ENCODE data around the gene C1RL.

The C1RL gene

DNA sequence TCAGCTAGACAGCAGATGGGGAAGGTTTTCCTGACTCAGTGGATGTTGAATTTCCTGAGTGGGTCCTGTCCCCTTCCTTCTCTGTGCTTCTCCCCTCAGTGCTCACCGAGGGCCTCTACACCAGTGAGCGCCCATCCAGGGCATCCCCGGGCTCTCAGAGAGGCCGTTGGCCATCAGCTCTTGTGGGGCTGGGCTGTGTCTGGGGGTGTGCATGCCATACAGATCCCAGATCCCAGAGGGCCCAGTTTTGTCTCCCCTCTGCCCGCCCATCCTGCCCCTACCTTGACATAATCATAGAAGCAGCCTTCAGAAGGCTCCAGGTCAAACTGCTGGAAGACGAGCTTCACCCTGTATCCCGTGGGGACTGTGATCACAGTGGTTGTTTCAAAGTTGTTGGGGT is 17.8 kb downstream of the C1RL start:
- DNase-seq: no peak

DNA sequence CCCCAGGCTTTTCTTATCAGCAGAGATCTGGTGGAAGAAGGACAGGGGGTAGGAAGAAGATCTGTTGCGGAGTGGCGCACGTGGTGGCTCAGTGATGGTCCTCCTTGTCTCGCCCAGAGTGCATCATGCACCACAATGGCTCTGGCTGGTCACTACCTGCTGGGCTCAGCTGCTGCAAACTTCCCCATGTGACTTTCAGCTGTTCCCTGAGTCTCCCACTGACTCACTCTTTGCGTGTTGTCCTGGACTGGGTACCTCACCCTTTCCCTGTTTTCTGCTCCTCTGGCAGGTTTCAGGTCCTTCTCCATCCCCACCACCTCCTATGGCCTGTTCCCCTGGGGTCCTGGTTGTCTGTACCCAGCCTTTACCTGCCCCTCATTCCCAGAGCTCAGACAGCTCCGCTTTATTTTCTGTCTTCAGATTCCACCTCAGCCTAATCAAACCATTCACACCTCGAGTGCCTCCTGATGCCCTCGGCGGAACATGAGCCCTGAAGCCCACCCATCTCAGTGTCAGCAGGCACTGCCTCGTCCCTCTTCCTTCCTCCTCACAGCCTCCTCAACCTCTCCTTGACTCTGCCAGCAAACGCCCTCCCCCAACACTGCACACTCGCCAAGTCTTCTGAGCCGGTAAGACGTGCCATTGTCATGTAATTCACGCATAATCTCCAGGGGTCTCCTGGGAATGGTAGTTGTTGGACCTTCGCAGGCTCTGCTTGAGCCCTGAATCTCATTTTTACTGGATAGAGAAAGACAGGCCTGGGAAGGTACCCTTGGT is 18.6 kb downstream of the C1RL start:
- DNase-seq: no peak

DNA sequence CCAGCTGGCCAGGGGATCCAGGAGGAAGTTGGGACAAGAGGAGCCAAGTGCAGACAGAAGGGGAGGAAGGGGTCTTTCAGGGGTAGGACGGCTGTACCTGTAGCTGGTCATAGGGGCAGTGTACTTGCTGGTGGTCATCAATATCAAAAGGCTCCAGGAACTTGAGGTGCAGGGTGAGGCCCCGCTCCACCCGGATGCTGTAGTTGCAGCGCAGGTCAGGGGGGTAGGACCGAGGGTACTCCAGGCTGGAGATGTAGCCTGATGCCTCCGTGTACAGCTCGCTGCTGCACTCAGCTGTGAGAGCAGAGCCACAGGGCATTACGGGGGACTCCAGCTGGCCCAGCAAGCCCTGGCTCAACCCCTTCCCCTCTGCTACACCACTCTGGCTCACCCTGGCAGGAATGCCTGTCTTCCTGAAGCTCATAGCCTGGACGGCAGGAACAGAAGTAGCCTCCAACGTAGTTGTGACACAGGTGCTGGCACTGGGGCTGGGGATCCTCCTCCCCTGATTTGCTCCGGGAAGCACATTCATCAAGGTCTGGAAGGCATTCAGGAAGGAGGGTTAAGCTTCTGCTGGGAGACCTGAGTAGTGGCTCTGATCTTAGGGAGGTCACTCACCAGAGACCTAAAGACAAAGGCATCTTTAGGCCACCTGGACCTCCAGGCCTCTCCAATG is 19.7 kb downstream of the C1RL start:
- DNase-seq: no peak

DNA sequence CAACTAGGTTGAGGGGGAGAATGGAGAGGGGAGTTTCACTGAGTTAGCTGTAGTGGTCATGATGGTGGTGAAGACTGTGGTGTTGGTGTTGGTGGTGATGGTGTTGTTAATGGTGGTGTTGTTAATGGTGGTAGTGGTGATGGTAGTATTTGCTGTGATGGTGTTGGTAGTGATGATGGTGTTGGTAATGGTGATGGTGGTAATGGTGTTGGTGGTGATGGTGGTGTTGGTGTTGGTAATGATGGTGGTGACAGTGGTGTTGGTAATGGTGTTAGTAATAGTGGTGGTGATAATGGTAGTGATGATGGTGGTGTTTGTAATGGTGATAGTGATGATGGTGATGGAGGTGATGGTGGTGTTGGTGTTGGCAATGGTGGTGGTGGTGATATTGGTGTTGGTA is 25.9 kb downstream of the C1RL start:
- DNase-seq: no peak

DNA sequence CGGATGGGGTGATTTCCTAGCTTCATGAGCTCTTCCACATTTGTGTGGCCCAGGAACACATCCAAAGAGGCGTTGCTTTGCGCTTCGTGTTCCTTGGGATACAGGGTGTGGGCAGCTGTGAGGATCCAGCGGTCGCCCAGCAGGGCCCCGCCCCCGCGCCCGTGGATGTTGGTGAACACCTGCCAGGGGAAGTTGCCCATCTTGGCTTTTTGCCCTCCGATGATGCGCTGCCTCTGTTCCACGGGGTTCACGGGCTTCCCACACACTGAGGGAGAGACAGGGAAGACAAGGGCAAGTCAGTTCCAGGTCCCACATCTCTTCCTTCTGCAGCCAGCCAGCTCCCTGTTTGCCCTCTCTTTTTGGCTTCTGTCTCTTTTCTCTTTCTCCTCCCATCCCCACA is 28.0 kb downstream of the C1RL start:
- DNase-seq: no peak

DNA sequence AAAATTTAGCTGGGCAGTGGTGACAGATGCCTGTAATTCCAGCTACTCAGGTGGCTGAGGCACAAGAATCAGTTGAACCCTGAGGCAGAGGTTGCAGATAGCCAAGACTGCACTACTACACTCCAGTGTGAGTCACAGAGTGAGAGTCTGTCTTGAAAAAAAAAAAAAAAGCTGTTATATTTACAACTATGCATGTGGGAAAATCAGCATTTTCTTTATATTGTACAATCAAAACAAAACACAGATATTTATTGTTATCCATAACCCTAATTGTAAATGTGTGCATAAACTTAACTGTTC is 29.2 kb downstream of the C1RL start:
- DNase-seq: no peak

DNA sequence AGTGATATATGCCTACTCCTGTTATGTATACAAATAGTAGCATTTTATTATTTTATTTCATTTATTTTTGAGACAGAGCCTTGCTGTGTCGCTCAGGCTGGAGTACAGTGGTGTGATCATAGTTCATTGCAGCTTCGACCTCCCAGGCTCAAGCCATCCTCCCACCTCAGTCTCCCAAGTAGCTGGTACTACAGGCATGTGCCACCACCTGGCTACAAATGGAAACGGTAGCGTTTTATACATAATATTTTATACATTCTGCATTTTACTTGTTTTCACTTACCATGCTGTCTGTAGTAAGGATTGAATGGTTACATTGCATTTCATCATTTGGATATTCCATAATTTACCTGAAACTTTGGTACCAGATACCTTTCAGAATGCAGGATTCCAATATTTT is 30.9 kb downstream of the C1RL start:
- DNase-seq: no peak

DNA sequence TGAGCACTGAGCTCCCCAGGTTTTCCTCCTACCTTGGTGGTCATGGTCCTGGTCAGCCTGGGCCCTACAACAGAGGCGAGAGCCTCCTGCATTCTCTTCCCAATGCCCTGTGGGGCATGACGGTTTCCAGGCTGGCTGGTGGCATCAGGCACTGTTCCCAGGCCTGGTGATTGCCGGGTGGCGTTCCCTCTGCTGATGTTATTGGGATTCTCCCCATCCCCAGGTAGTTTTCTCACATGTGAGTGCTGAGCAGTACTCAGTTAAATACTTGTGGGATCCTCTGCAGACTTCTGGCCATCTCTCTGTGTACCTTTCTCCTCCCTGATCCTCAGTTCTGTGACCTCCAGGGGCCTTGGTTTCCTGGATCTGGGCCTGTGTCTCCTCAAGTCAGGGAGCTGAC is 32.5 kb downstream of the C1RL start:
- DNase-seq: no peak

DNA sequence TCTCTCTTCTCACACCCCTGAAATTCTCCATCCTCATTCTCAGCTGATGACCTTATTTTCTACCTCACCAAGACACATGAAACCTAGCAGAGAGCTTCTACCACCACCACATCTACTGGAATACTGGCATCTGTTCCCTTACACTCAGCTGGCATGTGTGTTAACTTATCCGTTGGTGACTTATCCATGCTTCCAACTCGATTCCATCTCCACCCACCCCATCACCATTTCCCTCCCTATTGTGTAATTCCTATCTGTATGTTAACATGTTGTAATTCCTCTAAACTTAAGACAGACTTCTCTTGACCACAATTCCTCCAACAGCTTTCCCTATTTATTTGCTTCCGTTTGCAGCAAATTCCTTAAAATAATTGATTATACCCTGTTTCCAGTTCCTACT is 33.1 kb downstream of the C1RL start:
- no peak for DNase-seq

DNA sequence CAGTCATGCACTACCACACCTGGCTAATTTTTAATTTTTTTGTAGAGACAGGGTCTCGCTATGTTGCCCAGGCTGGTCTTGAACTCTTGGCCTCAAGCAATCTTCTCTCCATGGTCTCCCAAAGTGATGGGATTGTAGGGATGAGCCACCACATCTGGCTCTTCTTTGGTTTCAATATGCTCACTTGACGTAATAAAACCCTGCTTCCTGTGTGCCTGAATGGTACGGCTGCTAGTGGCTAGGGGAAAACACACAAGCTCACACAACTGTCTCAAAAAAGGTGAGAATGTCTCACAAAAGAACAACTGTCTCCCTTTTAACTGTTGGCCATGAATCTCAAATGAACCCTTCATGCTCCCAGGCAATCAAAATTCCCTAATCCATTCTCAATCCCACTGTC is 33.5 kb downstream of the C1RL start:
- no peak for DNase-seq

DNA sequence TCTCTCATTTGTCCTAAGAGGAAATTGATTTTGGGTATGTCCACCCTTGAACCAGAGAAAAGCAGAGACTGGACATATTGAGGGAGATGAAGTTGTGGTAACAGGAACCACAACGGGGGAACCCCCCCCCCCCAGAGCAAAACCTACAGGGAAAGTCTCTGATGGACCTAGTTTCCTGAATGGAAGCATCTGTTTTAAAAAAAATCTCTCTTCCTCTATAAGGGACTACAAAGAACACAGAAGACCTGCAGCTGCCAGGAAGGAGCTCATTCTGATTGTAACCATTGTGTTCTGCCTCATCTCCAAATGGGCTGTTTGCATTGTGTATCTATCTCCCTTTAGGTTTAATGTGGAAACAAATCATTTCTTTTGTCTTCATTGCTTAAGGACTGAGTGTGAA is 35.1 kb downstream of the C1RL start:
- no peak for DNase-seq

DNA sequence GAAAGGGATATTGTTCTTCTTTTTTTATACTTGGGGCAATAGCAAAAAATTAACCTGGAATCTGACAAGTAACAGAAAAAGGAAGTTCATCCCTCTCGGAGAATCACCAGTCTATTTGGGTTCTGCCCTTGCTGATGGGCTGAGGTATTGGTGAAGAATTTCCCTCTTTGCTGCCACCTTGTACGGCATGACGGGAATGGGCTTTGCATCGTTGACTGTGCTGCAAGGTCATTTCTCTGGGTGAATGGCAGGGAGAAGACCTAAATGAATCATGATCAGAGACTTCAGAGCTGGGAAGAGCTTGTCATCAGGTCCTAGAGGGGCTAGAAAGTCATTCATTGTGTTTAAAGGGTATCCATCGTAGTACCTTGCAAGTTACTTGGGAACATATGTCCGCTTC is 36.5 kb downstream of the C1RL start:
- no peak for DNase-seq

DNA sequence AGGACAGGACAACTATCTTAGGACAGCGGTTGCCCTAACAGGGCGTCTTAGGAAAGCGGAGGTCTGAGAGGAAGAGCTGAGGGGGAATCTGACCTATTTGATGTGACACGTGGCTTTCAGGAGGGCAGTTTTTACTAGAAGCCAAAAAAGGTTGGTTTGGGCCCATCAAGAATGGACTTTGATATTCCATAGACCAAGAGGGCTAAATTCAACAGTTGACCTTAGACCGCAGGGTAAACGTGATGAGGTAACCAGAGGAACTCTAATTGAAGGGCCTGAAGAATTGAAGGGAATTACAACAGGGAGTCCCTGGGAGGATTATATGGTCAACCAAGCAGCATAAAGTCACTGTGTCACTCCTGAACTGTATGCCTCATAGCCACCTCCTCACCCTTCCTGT is 37.0 kb downstream of the C1RL start:
- no peak for DNase-seq

DNA sequence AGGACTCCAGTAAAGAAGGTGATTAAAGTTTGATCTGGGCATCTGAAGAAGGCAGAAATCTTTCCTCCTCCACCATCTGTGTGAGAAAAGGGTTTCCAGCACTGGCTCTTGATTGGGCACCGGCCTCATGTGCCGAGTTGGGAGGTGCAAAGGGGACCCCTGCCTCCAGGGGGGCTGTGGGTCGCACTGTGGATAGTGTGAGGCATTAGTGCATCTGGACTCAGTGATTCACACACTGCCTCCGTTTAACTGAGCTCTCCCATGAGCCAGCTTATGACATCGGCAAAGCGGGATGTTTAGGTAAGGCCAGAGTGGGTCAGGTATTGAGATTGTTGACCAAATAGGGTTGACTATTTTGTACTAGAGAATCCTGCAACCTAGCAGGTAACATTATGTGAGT is 39.6 kb downstream of the C1RL start:
- DNase-seq: no peak

DNA sequence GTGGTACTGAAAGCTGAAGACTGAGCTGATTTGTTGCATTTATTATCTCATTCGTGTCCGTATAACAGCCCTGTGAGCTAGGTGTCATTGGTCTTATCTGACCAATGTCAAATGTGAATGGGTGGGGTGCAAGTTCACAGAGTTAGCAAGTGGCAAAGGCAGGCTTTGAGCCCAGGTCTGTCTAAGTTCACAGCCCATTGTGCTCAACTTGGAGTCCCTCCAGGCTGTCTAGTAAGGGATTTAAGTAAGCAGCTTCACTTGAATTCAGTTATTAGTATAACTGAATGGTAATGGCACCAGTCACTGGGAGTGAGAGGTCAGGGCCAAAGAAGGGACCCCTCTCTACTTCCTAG is 40.0 kb downstream of the C1RL start:
- no peak for DNase-seq

DNA sequence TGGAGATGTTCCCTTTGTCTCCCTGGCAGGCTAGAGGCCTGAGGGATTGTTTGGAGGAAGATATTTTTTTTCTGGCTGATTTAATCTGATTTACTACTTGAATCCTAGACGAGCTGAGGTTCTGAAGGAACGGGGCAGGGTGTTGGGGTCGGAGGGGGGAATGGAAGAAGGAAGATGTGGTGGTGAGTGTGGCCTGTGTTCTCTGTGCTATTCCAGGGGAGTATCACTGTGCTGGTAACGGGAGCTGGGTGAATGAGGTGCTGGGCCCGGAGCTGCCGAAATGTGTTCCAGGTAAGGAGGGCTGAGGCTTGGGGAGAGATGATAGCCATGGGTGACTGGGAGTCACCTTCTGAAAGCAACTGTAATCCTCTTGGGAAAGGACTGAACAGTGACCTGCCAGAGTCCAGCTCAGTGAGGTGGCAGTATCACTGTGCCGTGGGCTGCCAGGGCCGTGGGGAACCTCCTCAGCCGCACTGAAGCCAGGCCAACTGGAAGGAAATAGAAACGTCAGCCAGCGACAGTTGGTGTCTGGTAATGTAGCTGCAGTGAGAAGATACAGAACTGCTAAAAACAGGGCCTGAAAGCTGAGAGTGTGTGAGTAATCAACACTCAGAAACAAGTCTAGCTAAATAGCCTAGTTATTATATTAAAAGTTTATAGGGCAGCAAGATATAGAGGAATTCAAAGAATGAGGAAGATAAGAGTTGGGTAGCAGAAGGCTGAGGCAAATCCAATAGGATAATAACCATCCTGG is 40.6 kb downstream of the C1RL start:
- DNase-seq: no peak

DNA sequence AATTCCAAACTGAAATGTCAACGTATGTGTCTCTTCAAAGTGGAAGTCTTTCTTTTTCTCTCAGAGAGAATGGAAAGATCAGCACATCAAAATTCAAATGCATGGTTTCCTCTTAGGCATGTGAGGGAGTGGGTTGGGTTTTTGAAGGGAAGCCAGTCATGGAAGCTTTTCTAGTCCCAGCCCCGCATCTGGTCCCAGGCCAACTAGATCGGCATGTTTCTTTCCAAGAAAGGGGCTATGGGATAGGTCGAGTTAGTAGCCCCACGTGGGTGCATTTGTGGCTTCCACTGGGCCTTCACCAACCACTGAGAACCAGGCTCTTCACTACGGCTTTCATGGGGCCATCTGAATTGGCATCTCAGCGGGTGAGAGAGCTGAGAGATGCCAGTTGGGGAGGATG is 41.9 kb downstream of the C1RL start:
- no peak for DNase-seq

DNA sequence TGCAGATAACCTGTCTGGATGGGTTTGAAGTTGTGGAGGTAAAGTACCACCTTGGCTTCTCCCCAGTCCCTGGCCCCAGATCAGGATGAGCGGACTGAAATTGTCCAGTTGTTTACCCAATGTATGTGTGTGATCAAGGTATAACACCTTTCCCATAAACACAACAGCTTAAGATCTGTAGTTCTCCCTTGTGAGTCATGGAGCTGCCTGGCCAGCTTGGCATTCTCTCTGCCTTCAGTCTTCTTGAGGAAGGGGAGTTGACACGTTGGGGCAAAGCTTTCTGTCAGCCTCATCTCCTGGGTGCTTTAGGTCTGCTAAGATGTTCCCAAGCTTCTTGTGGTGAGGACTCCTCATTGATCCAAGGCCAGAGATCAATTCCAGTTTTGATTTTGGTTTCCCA is 42.4 kb downstream of the C1RL start:
- DNase-seq: no peak

DNA sequence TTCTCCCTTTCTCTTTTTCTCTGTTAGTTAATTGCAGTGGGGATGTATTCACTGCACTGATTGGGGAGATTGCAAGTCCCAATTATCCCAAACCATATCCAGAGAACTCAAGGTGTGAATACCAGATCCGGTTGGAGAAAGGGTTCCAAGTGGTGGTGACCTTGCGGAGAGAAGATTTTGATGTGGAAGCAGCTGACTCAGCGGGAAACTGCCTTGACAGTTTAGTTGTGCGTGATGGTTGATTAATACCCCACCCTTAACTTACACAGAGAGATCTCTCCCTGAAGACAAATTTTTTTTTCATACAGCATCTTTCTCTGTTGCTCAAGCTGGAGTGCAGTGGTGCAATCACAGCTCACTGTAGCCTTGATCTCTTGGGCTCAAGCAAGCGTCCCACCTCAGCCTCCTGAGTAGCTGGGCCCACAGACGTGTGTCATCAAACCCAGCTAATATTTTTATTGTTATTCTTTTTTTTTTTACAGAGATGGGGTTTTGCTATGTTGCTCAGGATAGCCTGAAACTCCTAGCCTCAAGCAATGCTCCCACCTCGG is 43.9 kb downstream of the C1RL start:
- DNase-seq: no peak

DNA sequence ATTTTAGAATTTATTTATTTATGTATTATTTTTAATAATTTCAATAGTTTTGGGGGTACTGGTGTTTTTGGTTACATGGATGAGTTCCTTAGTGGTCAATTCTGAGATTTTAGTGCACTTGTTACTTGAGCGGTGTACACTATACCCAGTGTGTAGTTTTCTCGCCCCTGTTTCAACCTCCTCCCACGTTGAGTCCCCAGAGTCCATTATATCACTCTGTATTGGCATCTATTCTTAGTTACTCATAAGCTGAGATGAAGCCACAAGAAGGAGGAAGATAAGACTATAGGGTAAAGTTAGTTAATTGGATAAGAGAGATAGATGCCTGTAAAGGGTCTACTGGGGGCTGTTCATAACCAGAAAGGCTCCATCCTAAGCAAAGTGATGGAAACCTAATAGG is 44.5 kb downstream of the C1RL start:
- no peak for DNase-seq

DNA sequence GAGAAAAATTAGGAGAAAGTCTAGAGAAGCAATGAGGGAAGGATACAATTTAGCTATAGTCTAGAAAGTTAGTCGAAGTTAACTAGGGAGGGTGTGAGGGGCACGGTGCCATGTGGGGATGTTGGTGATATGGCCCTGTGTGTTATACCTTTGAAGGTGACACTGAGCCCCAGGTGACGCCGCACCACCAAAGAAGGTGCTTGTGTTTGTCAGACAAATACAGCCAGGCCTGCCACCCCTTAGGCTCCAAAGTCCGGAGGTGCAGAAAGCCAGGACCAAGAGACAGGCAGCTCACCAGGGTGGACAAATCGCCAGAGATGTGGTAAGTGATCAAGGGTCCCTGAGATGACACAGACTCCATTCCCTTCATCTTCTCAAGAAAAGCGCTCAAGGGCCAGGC is 47.4 kb downstream of the C1RL start:
- no peak for DNase-seq

DNA sequence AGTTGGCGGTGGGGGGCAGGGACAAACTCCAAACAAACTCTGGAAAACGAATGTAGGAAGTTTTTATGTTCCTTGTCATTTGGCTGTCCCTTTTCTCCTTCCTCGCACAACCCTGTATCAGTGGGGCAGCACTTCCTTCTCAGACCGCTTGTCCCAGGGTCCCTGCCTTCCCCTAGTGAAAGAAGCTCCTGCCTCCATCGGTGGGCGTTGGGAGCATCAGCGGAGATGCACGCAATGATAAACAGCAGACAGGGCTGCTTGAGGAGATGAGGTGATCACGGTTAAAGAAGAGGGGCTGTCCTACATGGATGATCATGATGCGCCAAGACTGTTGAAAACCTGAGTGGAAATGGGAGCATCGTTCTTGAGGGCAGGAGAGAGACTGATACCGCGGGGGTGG is 47.9 kb downstream of the C1RL start:
- no peak for DNase-seq

DNA sequence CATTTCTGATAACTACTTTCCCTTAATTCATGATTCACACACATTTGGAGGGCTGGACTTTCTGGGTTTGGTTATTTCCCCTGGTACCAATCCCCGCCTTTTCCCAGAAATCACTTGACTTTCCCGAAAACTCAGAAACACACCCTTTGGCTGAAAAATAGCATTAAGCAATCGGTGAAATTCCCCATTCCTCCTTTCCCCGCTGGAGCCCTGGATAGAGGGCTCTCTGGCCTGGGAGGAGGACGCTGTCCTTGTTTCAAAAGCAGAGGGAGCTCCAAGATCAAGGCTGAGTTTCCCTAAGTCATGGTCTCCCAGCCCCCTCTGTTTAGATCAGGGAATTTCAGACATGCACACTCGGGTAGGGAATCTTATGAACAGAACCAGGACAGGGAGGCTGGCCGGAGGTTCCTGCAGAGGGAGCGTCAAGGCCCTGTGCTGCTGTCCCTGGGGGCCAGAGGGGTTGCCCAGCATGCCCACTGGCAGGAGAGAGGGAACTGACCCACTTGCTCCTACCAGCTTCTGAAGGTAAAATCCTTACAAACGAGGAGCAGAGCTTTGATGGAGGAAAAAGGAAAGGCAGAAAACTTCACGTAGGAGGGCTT is 48.6 kb downstream of the C1RL start, which contains the start of gene C1S:
Gene C1S, plus strand, starts transcription at position 366 of the 602 bp plus-strand sequence. CDS start 1,195 bp downstream, outside the sequence.
- no peak for DNase-seq

DNA sequence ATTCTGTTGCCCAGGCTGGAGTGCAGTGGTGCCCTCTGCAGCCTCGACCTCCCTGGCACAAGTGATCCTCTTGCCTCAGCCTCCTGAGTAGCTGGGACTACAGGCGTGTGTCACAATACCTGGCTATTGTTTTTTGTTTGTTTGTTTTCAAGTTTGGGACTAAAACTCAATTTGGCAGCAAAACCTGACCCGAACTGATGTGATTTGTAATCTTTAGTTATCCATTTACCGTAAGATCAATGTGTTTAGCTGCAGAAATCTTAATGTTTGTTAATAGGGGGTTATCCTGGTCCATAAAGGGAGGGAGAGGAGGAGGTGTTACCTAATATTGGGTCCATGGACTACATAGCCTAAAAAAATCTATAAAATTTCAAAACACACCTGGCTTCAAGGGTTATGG is 49.2 kb downstream of the C1RL start:
- DNase-seq: no peak
